Mesodermal cell (in vitro differentiated cells): ENCODE data around the gene CGNL1.

ENCODE experiments used
- H3K27ac ChIP-seq: 2 replicates; pipeline ENCODE4 v1.7.0; 2013; ENCODE audit warnings: mild to moderate bottlenecking, low read depth, low read length, moderate library complexity; ENCODE audit not compliant: severe bottlenecking
- H3K36me3 ChIP-seq: 2 replicates; pipeline ENCODE4 v1.7.1; 2013; ENCODE audit warnings: mild to moderate bottlenecking, low read length, moderate library complexity; ENCODE audit not compliant: control insufficient read depth, insufficient read depth
- H3K4me1 ChIP-seq: one replicate; pipeline ENCODE4 v1.7.1; 2013; ENCODE audit warnings: mild to moderate bottlenecking, low read length; ENCODE audit not compliant: insufficient read depth, control insufficient read depth, poor library complexity, severe bottlenecking
- H3K4me3 ChIP-seq: 2 replicates; pipeline ENCODE4 v1.7.0; 2013; ENCODE audit warnings: low read length, control low read depth, mild to moderate bottlenecking; ENCODE audit not compliant: insufficient read depth, poor library complexity, severe bottlenecking; ENCODE audit errors: extremely low read depth
- H3K9me3 ChIP-seq: 2 replicates; pipeline ENCODE4 v1.7.1; 2013; ENCODE audit warnings: mild to moderate bottlenecking, low read length, moderate library complexity; ENCODE audit not compliant: control insufficient read depth
- WGBS, 2 experiments: methylation state at CpG; one replicate each; pipeline ENCODE4 v1.1.5; 2013; ENCODE audit warnings: missing lambda C conversion rate in 2 of 2; ENCODE audit not compliant: insufficient coverage in 2 of 2; 5-methylcytosine and 5-hydroxymethylcytosine counted together

The CGNL1 gene

GRCh38 chr15:57570994-57571393 lies 194.7 kb downstream of the CGNL1 start:
- no peak overlapping the region for H3K27ac ChIP-seq
- no peaks in the 10 kb centered on the region for H3K9me3 ChIP-seq
- WGBS, 2 experiments: 90 to 92% methylated on average over 3 of the region's 3 CpGs
- no peaks in the 10 kb centered on the region for H3K36me3 ChIP-seq
- H3K4me3 ChIP-seq: no peak overlapping the region
- no peaks in the 10 kb centered on the region for H3K4me1 ChIP-seq

GRCh38 chr15:57571725-57572124 lies 195.4 kb downstream of the CGNL1 start:
- Histone ChIP-seq H3K9me3 (no peaks in the 10 kb centered on the region), H3K27ac (no peak overlapping the region), H3K4me1 (no peaks in the 10 kb centered on the region), H3K36me3 (no peaks in the 10 kb centered on the region), H3K4me3 (no peak overlapping the region)
- WGBS, 2 experiments: 100% methylated on average over 3 to 5 of the region's 7 CpGs

GRCh38 chr15:57572468-57572867 lies 196.2 kb downstream of the CGNL1 start:
- H3K4me1 ChIP-seq: no peaks in the 10 kb centered on the region
- H3K9me3 ChIP-seq: no peaks in the 10 kb centered on the region
- H3K4me3 ChIP-seq: no peak overlapping the region
- WGBS, 2 experiments: 94 to 100% methylated on average over 1 to 3 of the region's 3 CpGs
- H3K27ac ChIP-seq: no peak overlapping the region
- no peaks in the 10 kb centered on the region for H3K36me3 ChIP-seq

- no peak overlapping the region for H3K27ac ChIP-seq
- H3K9me3 ChIP-seq: no peaks in the 10 kb centered on the region
- H3K4me1 ChIP-seq: no peaks in the 10 kb centered on the region
- WGBS, 2 experiments: 93% methylated on average over 2 of the region's 4 CpGs; no CpG with 5 or more reads in 1 of the 2 experiments
- no peak overlapping the region for H3K4me3 ChIP-seq
- H3K36me3 ChIP-seq: no peaks in the 10 kb centered on the region
These were observed 196.8 kb downstream of the CGNL1 start for GRCh38 chr15:57573151-57573550.

GRCh38 chr15:57575363-57575762 lies 199.1 kb downstream of the CGNL1 start:
- H3K9me3 ChIP-seq: no peaks in the 10 kb centered on the region
- H3K36me3 ChIP-seq: no peaks in the 10 kb centered on the region
- WGBS, 2 experiments: 100% methylated on average over 3 to 4 of the region's 5 CpGs
- H3K27ac ChIP-seq: no peak overlapping the region
- H3K4me3 ChIP-seq: no peak overlapping the region
- peaks cover 6% of the 10 kb centered on the region for H3K4me1 ChIP-seq

- Histone ChIP-seq H3K36me3 (no peaks in the 10 kb centered on the region), H3K27ac (peak overlapping the region; percentile 62), H3K9me3 (peaks cover 10% of the 10 kb centered on the region), H3K4me3 (no peak overlapping the region), H3K4me1 (peaks cover 6% of the 10 kb centered on the region)
- 88 to 100% methylated on average over 2 to 4 of the region's 6 CpGs for WGBS, 2 experiments
These were observed 202.1 kb downstream of the CGNL1 start for GRCh38 chr15:57578288-57578900.

- Histone ChIP-seq H3K4me1 (peaks cover 6% of the 10 kb centered on the region), H3K36me3 (no peaks in the 10 kb centered on the region), H3K9me3 (peaks cover 14% of the 10 kb centered on the region), H3K27ac (no peak overlapping the region), H3K4me3 (no peak overlapping the region)
- WGBS, 2 experiments: 91 to 96% methylated on average over 7 of the region's 8 CpGs
These were observed 204.1 kb downstream of the CGNL1 start for GRCh38 chr15:57580428-57580827.

GRCh38 chr15:57580866-57581265 lies 204.6 kb downstream of the CGNL1 start:
- peaks cover 14% of the 10 kb centered on the region for H3K9me3 ChIP-seq
- peaks cover 6% of the 10 kb centered on the region for H3K4me1 ChIP-seq
- no peaks in the 10 kb centered on the region for H3K36me3 ChIP-seq
- no peak overlapping the region for H3K27ac ChIP-seq
- WGBS, 2 experiments: 82 to 89% methylated on average over 4 to 5 of the region's 5 CpGs
- no peak overlapping the region for H3K4me3 ChIP-seq

GRCh38 chr15:57582090-57582489 lies 205.8 kb downstream of the CGNL1 start:
- H3K4me3 ChIP-seq: no peak overlapping the region
- H3K4me1 ChIP-seq: peaks cover 6% of the 10 kb centered on the region
- H3K27ac ChIP-seq: no peak overlapping the region
- H3K9me3 ChIP-seq: peaks cover 14% of the 10 kb centered on the region
- H3K36me3 ChIP-seq: no peaks in the 10 kb centered on the region
- WGBS, 2 experiments: 60% methylated on average over 1 of the region's 1 CpG; no CpG with 5 or more reads in 1 of the 2 experiments

GRCh38 chr15:57583282-57583681 lies 207.0 kb downstream of the CGNL1 start:
- WGBS, 2 experiments: 94% methylated on average over 2 of the region's 2 CpGs; no CpG with 5 or more reads in 1 of the 2 experiments
- no peak overlapping the region for H3K27ac ChIP-seq

GRCh38 chr15:57583720-57584119 lies 207.4 kb downstream of the CGNL1 start:
- Histone ChIP-seq H3K36me3 (no peaks in the 10 kb centered on the region), H3K27ac (no peak overlapping the region), H3K9me3 (peaks cover 14% of the 10 kb centered on the region), H3K4me1 (peaks cover 4% of the 10 kb centered on the region), H3K4me3 (no peak overlapping the region)
- whole genome bisulfite sequencing, 2 experiments: 90% methylated on average over 2 of the region's 3 CpGs; no CpG with 5 or more reads in 1 of the 2 experiments

More at GRCh38 chr15:57583282-57583681, 207.0 kb downstream of the CGNL1 start:
- Histone ChIP-seq H3K4me3 (no peak overlapping the region), H3K9me3 (peaks cover 14% of the 10 kb centered on the region), H3K4me1 (peaks cover 6% of the 10 kb centered on the region), H3K36me3 (no peaks in the 10 kb centered on the region)
